Measurements from ENCODE around the gene FBXO2.

- TF ChIP-seq POLR2A (IDR thresholded peaks at IDR 0.05), result no peak
- TF ChIP-seq CTCF (IDR thresholded peaks at IDR 0.05), result no peak
- no peak for TF ChIP-seq EP300 (IDR thresholded peaks at IDR 0.05; ENCODE audit: low read depth)
These were observed 46.6 kb upstream of the FBXO2 start for GRCh38 chr1:11700601-11701467.

All from transverse colon (tissue), 3 donors.